Measurements from ENCODE around the gene ETF1.

Gene ETF1

GRCh38 chr5:138461343-138462125, 81.5 kb downstream of the ETF1 start:
- no peak for DNase-seq

- no peak for DNase-seq
Observed at GRCh38 chr5:138460032-138460693, 82.9 kb downstream of the ETF1 start.

- peak; percentile 79 for DNase-seq
Observed at GRCh38 chr5:138459311-138459933, 83.6 kb downstream of the ETF1 start.

- DNase-seq = no peak
Observed at GRCh38 chr5:138458856-138459255, 84.2 kb downstream of the ETF1 start.

DNA sequence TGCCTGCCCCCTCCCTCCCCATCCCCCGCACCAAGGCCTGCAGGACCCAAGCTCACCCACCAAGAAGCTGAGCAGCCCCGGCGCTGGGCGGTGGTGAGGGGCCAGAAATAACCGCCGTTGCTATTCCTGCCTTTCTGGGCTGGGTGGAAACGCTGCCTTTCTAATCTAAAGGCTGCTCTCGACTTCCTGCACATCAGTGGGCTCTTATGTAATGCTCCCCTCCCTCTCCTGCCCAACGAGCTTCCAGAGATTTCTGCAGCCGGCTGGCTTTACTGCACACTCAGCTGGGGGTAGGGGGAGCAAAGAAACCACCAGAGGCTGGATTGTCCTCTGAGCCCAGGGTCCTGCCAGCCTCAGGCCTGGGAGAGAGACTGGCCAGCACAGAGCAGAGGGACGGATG, 84.7 kb downstream of the ETF1 start:
- no peak for DNase-seq

GRCh38 chr5:138457531-138458275, 85.3 kb downstream of the ETF1 start:
- no peak for DNase-seq

All from central memory CD4-positive, alpha-beta T cell (primary cell).